ENCODE results near the gene CTNNA3.

CTNNA3 gene

GRCh38 chr10:66713387-66713786 is 982.6 kb downstream of the CTNNA3 start:
- Histone ChIP-seq H3K36me3 (ENCODE audit: low read depth) (no peaks in the 10 kb centered on the region), H3K4me1 (ENCODE audit: insufficient read depth, poor library complexity, severe bottlenecking) (no peaks in the 10 kb centered on the region), H3K27me3 (ENCODE audit: insufficient read depth, poor library complexity, severe bottlenecking) (no peaks in the 10 kb centered on the region), H3K27ac (ENCODE audit: poor library complexity, severe bottlenecking) (no peak overlapping the region), H3K9me3 (ENCODE audit: severe bottlenecking) (no peaks in the 10 kb centered on the region), H3K4me3 (ENCODE audit: severe bottlenecking) (no peak overlapping the region)
- DNase-seq (ENCODE audit: low spot score) (no peak), ATAC-seq (ENCODE audit: low read depth) (no peak)
- TF ChIP-seq, protein P1, sequence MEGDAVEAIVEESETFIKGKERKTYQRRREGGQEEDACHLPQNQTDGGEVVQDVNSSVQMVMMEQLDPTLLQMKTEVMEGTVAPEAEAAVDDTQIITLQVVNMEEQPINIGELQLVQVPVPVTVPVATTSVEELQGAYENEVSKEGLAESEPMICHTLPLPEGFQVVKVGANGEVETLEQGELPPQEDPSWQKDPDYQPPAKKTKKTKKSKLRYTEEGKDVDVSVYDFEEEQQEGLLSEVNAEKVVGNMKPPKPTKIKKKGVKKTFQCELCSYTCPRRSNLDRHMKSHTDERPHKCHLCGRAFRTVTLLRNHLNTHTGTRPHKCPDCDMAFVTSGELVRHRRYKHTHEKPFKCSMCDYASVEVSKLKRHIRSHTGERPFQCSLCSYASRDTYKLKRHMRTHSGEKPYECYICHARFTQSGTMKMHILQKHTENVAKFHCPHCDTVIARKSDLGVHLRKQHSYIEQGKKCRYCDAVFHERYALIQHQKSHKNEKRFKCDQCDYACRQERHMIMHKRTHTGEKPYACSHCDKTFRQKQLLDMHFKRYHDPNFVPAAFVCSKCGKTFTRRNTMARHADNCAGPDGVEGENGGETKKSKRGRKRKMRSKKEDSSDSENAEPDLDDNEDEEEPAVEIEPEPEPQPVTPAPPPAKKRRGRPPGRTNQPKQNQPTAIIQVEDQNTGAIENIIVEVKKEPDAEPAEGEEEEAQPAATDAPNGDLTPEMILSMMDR (IDR thresholded peaks at IDR 0.05; ENCODE audit: poor library complexity, severe bottlenecking) = no peak

GRCh38 chr10:66698069-66698468 is 997.9 kb downstream of the CTNNA3 start:
- DNase-seq (ENCODE audit: low spot score) (no peak), ATAC-seq (ENCODE audit: low read depth) (no peak)
- no peak overlapping the region for H3K4me3 ChIP-seq (ENCODE audit: severe bottlenecking)

DNA sequence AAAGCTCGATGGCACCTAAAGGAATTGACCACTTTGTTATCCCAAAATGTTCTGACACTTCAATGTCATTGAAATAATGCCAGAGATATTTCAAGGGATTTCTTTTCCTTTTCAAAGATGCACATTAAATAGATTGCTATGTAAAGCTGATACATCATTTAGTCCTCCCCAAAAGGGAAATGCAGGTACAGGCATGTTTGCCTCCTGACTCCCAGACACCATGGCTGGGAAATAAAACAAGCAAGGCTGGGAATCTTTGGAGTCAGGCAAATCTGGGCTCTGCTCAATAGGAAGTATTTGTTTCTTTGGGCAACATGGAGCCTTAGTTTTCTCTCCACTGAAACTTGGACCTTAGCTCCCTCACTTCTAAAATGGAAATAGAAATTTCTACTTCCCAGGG is 1000.9 kb downstream of the CTNNA3 start:
- H3K4me1 ChIP-seq (ENCODE audit: insufficient read depth, poor library complexity, severe bottlenecking) = peaks cover 2% of the 10 kb centered on the region

More at GRCh38 chr10:66698069-66698468, 997.9 kb downstream of the CTNNA3 start:
- Histone ChIP-seq H3K36me3 (ENCODE audit: low read depth) (no peaks in the 10 kb centered on the region), H3K27me3 (ENCODE audit: insufficient read depth, poor library complexity, severe bottlenecking) (no peaks in the 10 kb centered on the region), H3K27ac (ENCODE audit: poor library complexity, severe bottlenecking) (no peak overlapping the region), H3K4me1 (ENCODE audit: insufficient read depth, poor library complexity, severe bottlenecking) (peaks cover 2% of the 10 kb centered on the region), H3K9me3 (ENCODE audit: severe bottlenecking) (no peaks in the 10 kb centered on the region)
- TF ChIP-seq, protein P1 (IDR thresholded peaks at IDR 0.05; ENCODE audit: poor library complexity, severe bottlenecking) = no peak

DNA sequence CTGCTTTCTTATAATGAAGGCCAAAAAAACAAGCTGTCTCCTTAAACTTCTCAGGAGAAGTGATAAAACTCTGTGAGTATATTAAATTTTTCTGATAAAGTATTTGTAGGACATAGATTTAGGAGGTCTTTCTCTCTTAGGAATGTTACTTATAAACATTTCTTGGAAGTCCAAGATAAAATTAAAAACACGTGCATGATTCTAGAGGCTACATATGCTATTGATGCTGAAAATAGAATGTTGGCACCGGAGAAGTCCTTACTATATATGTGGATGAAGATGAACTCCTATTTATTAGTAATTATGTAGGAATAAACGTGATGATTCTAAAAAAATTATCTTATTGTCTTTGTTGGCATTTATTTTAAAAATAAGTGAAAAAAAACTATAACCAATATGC is 1011.4 kb downstream of the CTNNA3 start:
- Histone ChIP-seq H3K9me3 (ENCODE audit: severe bottlenecking) (no peaks in the 10 kb centered on the region), H3K27me3 (ENCODE audit: insufficient read depth, poor library complexity, severe bottlenecking) (no peaks in the 10 kb centered on the region), H3K4me3 (ENCODE audit: severe bottlenecking) (no peak overlapping the region), H3K36me3 (ENCODE audit: low read depth) (no peaks in the 10 kb centered on the region), H3K4me1 (ENCODE audit: insufficient read depth, poor library complexity, severe bottlenecking) (peaks cover 4% of the 10 kb centered on the region), H3K27ac (ENCODE audit: poor library complexity, severe bottlenecking) (no peak overlapping the region)
- DNase-seq (ENCODE audit: low spot score) (no peak), ATAC-seq (ENCODE audit: low read depth) (no peak)
- TF ChIP-seq, protein P1 (IDR thresholded peaks at IDR 0.05; ENCODE audit: poor library complexity, severe bottlenecking) = no peak

More for the DNA sequence above, 1000.9 kb downstream of the CTNNA3 start:
- ATAC-seq (ENCODE audit: low read depth) (peak; percentile 79), DNase-seq (ENCODE audit: low spot score) (no peak)
- TF ChIP-seq, protein P1 (IDR thresholded peaks at IDR 0.05; ENCODE audit: poor library complexity, severe bottlenecking) = no peak
- Histone ChIP-seq H3K9me3 (ENCODE audit: severe bottlenecking) (no peaks in the 10 kb centered on the region), H3K27ac (ENCODE audit: poor library complexity, severe bottlenecking) (no peak overlapping the region), H3K27me3 (ENCODE audit: insufficient read depth, poor library complexity, severe bottlenecking) (no peaks in the 10 kb centered on the region), H3K36me3 (ENCODE audit: low read depth) (no peaks in the 10 kb centered on the region), H3K4me3 (ENCODE audit: severe bottlenecking) (no peak overlapping the region)

GRCh38 chr10:66680886-66681285 is 1015.1 kb downstream of the CTNNA3 start:
- ATAC-seq (ENCODE audit: low read depth) = peak; percentile 72
- Histone ChIP-seq H3K27me3 (ENCODE audit: insufficient read depth, poor library complexity, severe bottlenecking) (no peaks in the 10 kb centered on the region), H3K27ac (ENCODE audit: poor library complexity, severe bottlenecking) (peak overlapping the region; percentile 61), H3K4me1 (ENCODE audit: insufficient read depth, poor library complexity, severe bottlenecking) (peaks cover 7% of the 10 kb centered on the region), H3K9me3 (ENCODE audit: severe bottlenecking) (no peaks in the 10 kb centered on the region), H3K4me3 (ENCODE audit: severe bottlenecking) (no peak overlapping the region), H3K36me3 (ENCODE audit: low read depth) (no peaks in the 10 kb centered on the region)
- DNase-seq (ENCODE audit: low spot score) = no peak
- TF ChIP-seq, protein P1 (IDR thresholded peaks at IDR 0.05; ENCODE audit: poor library complexity, severe bottlenecking) = no peak
